HS-5 (cell line): Measurements from ENCODE around the gene MALT1.
"Not testable (repeated sequence)": the region's sequence is repeated elsewhere in the genome, so short reads cannot be mapped to it uniquely, and the experiment has no call there.

Experiments used
- DNase-seq: peaks from one replicate; pipeline ENCODE4 v3.0.0-alpha.2; 2012; ENCODE audit warnings: low read depth

MALT1 gene

GRCh38 chr18:58671111-58671631 lies at the start of gene MALT1:
Gene MALT1, plus strand, starts transcription at chr18:58671465. Its CDS starts 179 bp downstream, at chr18:58671644.
- DNase-seq, result no peak

- no peak for DNase-seq
These were observed 47.3 kb upstream of the MALT1 start for GRCh38 chr18:58624011-58624410.

- no peak for DNase-seq
These were observed 45.4 kb upstream of the MALT1 start for GRCh38 chr18:58625839-58626238.

- no peak for DNase-seq
These were observed 41.2 kb upstream of the MALT1 start for GRCh38 chr18:58630071-58630470.

- DNase-seq, result no peak
These were observed 40.0 kb upstream of the MALT1 start for GRCh38 chr18:58631301-58631700.

GRCh38 chr18:58632552-58632951 lies 38.7 kb upstream of the MALT1 start:
- no peak for DNase-seq

- DNase-seq, result no peak
These were observed 37.4 kb upstream of the MALT1 start for GRCh38 chr18:58633874-58634273.

- DNase-seq, result no peak
These were observed 35.4 kb upstream of the MALT1 start for GRCh38 chr18:58635891-58636290.

GRCh38 chr18:58637197-58637596 lies 34.1 kb upstream of the MALT1 start:
- no peak for DNase-seq

- no peak for DNase-seq
These were observed 33.3 kb upstream of the MALT1 start for GRCh38 chr18:58637946-58638345.

- no peak for DNase-seq
These were observed 32.8 kb upstream of the MALT1 start for GRCh38 chr18:58638441-58638840.

- DNase-seq, result no peak
These were observed 32.0 kb upstream of the MALT1 start for GRCh38 chr18:58639237-58639636.

GRCh38 chr18:58639751-58640427 lies 31.4 kb upstream of the MALT1 start:
- DNase-seq, result no peak

- DNase-seq, result no peak
These were observed 30.8 kb upstream of the MALT1 start for GRCh38 chr18:58640428-58640805.

GRCh38 chr18:58640891-58641610 lies 30.2 kb upstream of the MALT1 start:
- no peak for DNase-seq

GRCh38 chr18:58643557-58643956 lies 27.7 kb upstream of the MALT1 start:
- DNase-seq, result not testable (repeated sequence)

- DNase-seq, result no peak
These were observed 25.9 kb upstream of the MALT1 start for GRCh38 chr18:58645398-58645797.

- no peak for DNase-seq
These were observed 24.9 kb upstream of the MALT1 start for GRCh38 chr18:58646334-58646862.

- no peak for DNase-seq
These were observed 21.1 kb upstream of the MALT1 start for GRCh38 chr18:58649966-58650816.

GRCh38 chr18:58650830-58651229 lies 20.4 kb upstream of the MALT1 start:
- not testable (repeated sequence) for DNase-seq

GRCh38 chr18:58653144-58653722 lies 18.0 kb upstream of the MALT1 start:
- DNase-seq, result not testable (repeated sequence)
